PC-3 (cell line): ENCODE data around the gene KRTDAP. TPM values are rescaled to one million over a fixed set of nuclear protein-coding genes. Genes with fewer than 3 reads are reported as not detected.

ENCODE experiments used
- ATAC-seq: fragments of 200-7000 bp; cut with Tn5 transposase; 2 replicates; pipeline ENCODE4 v1.9.1; 2020; ENCODE audit warnings: mild to moderate bottlenecking, moderate library complexity
- BruUV-seq: library from RNA; stranded (reverse); fragments of 400-500 nt; replicated peaks from 2 replicates; lab custom pipeline; 2021; lab: Mats Ljungman, UMichigan
- CTCF ChIA-PET: fragments of 300-600 bp; sonication (Branson Sonifier 250); formaldehyde crosslinking; loops from one replicate; lab custom pipeline; 2022; ENCODE audit warnings: antibody characterized with exemption; lab: Charles Lee
- POLR2A ChIA-PET: fragments of 300-600 bp; sonication (Branson Sonifier 250); formaldehyde crosslinking; loops from one replicate; lab custom pipeline; 2022; ENCODE audit warnings: antibody characterized with exemption; ENCODE audit not compliant: unreplicated experiment; lab: Charles Lee
- DNase-seq: peaks from one replicate; pipeline ENCODE4 v3.0.0-alpha.2; 2015
- H2AFZ ChIP-seq: fragments of 300-600 bp; sonication (generic); 2 replicates; pipeline ENCODE4 v1.6.0; 2016; ENCODE audit warnings: antibody characterized with exemption, low read length
- H3F3A ChIP-seq: fragments of 300-600 bp; sonication (generic); one replicate; pipeline ENCODE4 v1.6.0; 2017; ENCODE audit warnings: antibody characterized with exemption, low read length, control low read depth, mild to moderate bottlenecking; ENCODE audit not compliant: unreplicated experiment
- H3K27ac ChIP-seq: fragments of 300-600 bp; sonication (generic); 2 replicates; pipeline ENCODE4 v1.5.1; 2016; ENCODE audit warnings: mild to moderate bottlenecking, low read length
- H3K27me3 ChIP-seq: fragments of 300-600 bp; sonication (generic); 2 replicates; pipeline ENCODE4 v1.6.1; 2016; ENCODE audit warnings: low read length, mixed read lengths
- H3K36me3 ChIP-seq: fragments of 300-600 bp; sonication (generic); 2 replicates; pipeline ENCODE4 v1.6.1; 2016; ENCODE audit warnings: low read depth, mixed run types, low read length, mixed read lengths
- H3K4me1 ChIP-seq: fragments of 300-600 bp; sonication (generic); 2 replicates; pipeline ENCODE4 v1.5.1; 2016; ENCODE audit warnings: low read length; ENCODE audit not compliant: insufficient read depth
- H3K4me2 ChIP-seq: fragments of 300-600 bp; sonication (generic); 2 replicates; pipeline ENCODE4 v1.6.0; 2016; ENCODE audit warnings: low read length
- H3K4me3 ChIP-seq: fragments of 300-600 bp; sonication (generic); 2 replicates; pipeline ENCODE4 v1.5.1; 2016; ENCODE audit warnings: mild to moderate bottlenecking, low read length, mixed read lengths
- H3K79me2 ChIP-seq: fragments of 300-600 bp; sonication (generic); 2 replicates; pipeline ENCODE4 v1.6.1; 2017; ENCODE audit warnings: low read length, mixed read lengths
- H3K9ac ChIP-seq: fragments of 300-600 bp; sonication (generic); 2 replicates; pipeline ENCODE4 v1.6.0; 2016; ENCODE audit warnings: mild to moderate bottlenecking, low read length
- H3K9me2 ChIP-seq: fragments of 300-600 bp; sonication (generic); replicated peaks from 2 replicates; pipeline ENCODE4 v1.6.1; 2016; ENCODE audit warnings: mixed run types, low read length, mixed read lengths
- H3K9me3 ChIP-seq: fragments of 300-600 bp; sonication (generic); 2 replicates; pipeline ENCODE4 v1.6.1; 2016; ENCODE audit warnings: low read length, mixed read lengths
- H4K20me1 ChIP-seq: fragments of 300-600 bp; sonication (generic); 2 replicates; pipeline ENCODE4 v1.6.1; 2016; ENCODE audit warnings: low read length, mixed read lengths
- CTCF ChIP-seq: fragments of 300-600 bp; sonication (generic); conservative IDR thresholded peaks from 2 replicates; pipeline ENCODE4 v1.5.1; 2017; ENCODE audit warnings: antibody characterized with exemption, low read depth, mild to moderate bottlenecking, low read length
- EZH2 ChIP-seq: fragments of 300-600 bp; sonication (generic); IDR thresholded peaks from one replicate; pipeline ENCODE4 v1.6.1; 2017; ENCODE audit warnings: antibody characterized with exemption, mild to moderate bottlenecking, low read length; ENCODE audit not compliant: unreplicated experiment
- EZH2phosphoT487 ChIP-seq: fragments of 300-600 bp; sonication (generic); IDR thresholded peaks from 2 replicates; pipeline ENCODE4 v1.6.1; 2018; ENCODE audit warnings: mild to moderate bottlenecking, antibody characterized with exemption, low read length, borderline replicate concordance
- intact Hi-C: fragments of 100-400 bp; cut with micrococcal nuclease; formaldehyde crosslinking; loops from 2 replicates; pipeline ENCODE4 v1.9.0; 2023
- total RNA-seq: library from RNA; depleted of rRNA; stranded (reverse); fragments of >200 nt; gene quantifications from 2 replicates; pipeline ENCODE4 v1.2.3, GENCODE V29; 2014

Gene KRTDAP
- total RNA-seq, 1 experiment from 2014 or later = not detected

- POLR2A ChIA-PET = no interaction called here
- intact Hi-C loops = no loop called here
- CTCF ChIA-PET = no interaction called here
Observed at GRCh38 chr19:35460608-35461007, 29.7 kb downstream of the KRTDAP start.

GRCh38 chr19:35459414-35460082 is 30.7 kb downstream of the KRTDAP start:
- Histone ChIP-seq H3K79me2 (no peaks in the 10 kb centered on the region), H3K36me3 (no peaks in the 10 kb centered on the region), H3K4me1 (no peaks in the 10 kb centered on the region), H3K27me3 (peaks cover 6% of the 10 kb centered on the region), H3F3A (no peaks in the 10 kb centered on the region), H3K9me2 (no peaks in the 10 kb centered on the region), H2AFZ (no peak overlapping the region), H3K4me2 (no peak overlapping the region), H3K9ac (no peak overlapping the region), H3K9me3 (no peaks in the 10 kb centered on the region), H4K20me1 (no peaks in the 10 kb centered on the region), H3K27ac (no peak overlapping the region), H3K4me3 (no peak overlapping the region)
- no TSS peak for BruUV-seq
- CTCF ChIA-PET = interaction anchor here (0.6 kb wide), 1 partner anchor 137 kb away, joined by 7 read pairs; no protein-coding TSS in a partner anchor
- POLR2A ChIA-PET = no interaction called here
- intact Hi-C loops = no loop called here
- no peak for DNase-seq
- no peak for ATAC-seq
- TF ChIP-seq EZH2phosphoT487 = no peak
- TF ChIP-seq EZH2 = no peak
- no peak for TF ChIP-seq CTCF

More at GRCh38 chr19:35460608-35461007, 29.7 kb downstream of the KRTDAP start:
- Histone ChIP-seq H3K4me1 (no peaks in the 10 kb centered on the region), H2AFZ (no peak overlapping the region), H3K27ac (no peak overlapping the region), H3K9me3 (no peaks in the 10 kb centered on the region), H3K36me3 (no peaks in the 10 kb centered on the region), H3K9ac (no peak overlapping the region), H3K27me3 (peaks cover 6% of the 10 kb centered on the region), H4K20me1 (no peaks in the 10 kb centered on the region), H3F3A (no peaks in the 10 kb centered on the region), H3K9me2 (no peaks in the 10 kb centered on the region), H3K4me2 (no peak overlapping the region), H3K79me2 (no peaks in the 10 kb centered on the region), H3K4me3 (no peak overlapping the region)
- TF ChIP-seq CTCF = no peak
- no peak for TF ChIP-seq EZH2phosphoT487
- TF ChIP-seq EZH2 = no peak
- ATAC-seq (no peak), DNase-seq (no peak)
- no TSS peak for BruUV-seq

- no peaks in the 10 kb centered on the region for H3K9me3 ChIP-seq
- intact Hi-C loops = no loop called here
- no TSS peak for BruUV-seq
- H4K20me1 ChIP-seq = no peaks in the 10 kb centered on the region
- no peaks in the 10 kb centered on the region for H3K79me2 ChIP-seq
- no peak for DNase-seq
- ChIA-PET CTCF (no interaction called here), POLR2A (no interaction called here)
- peaks cover 6% of the 10 kb centered on the region for H3K27me3 ChIP-seq
- no peaks in the 10 kb centered on the region for H3K9me2 ChIP-seq
- no peak overlapping the region for H3K4me3 ChIP-seq
- no peak overlapping the region for H3K27ac ChIP-seq
- H3F3A ChIP-seq = no peaks in the 10 kb centered on the region
- H2AFZ ChIP-seq = no peak overlapping the region
- no peaks in the 10 kb centered on the region for H3K4me1 ChIP-seq
- no peak for ATAC-seq
- no peak overlapping the region for H3K4me2 ChIP-seq
- TF ChIP-seq CTCF (no peak), EZH2 (no peak), EZH2phosphoT487 (no peak)
- no peaks in the 10 kb centered on the region for H3K36me3 ChIP-seq
- no peak overlapping the region for H3K9ac ChIP-seq
Observed at GRCh38 chr19:35458731-35459391, 31.4 kb downstream of the KRTDAP start.
